Measurements from ENCODE around the gene FPGT. TPM values are rescaled to one million over a fixed set of nuclear protein-coding genes. Genes with fewer than 3 reads are reported as not detected.
A peak's percentile ranks its signal among the peaks of the same experiment; 100 is the strongest.
"Not testable (repeated sequence)": the region's sequence is repeated elsewhere in the genome, so short reads cannot be mapped to it uniquely, and the experiment has no call there.

FPGT gene
- 10.4 and 10.7 TPM in 2 replicates for total RNA-seq
- long read RNA-seq, transcript FPGT-203 (4 exons, 601 nt), result minor isoform, 7 of 79 reads
- long read RNA-seq, transcript FPGT-202 (4 exons, 3,254 nt), result major isoform, 65 of 79 reads
- long read RNA-seq, partial matches to known transcripts, result 2 of 79 reads
- long read RNA-seq, other reads (novel, unspliced or antisense), result 3 of 79 reads

GRCh38 chr1:74197657-74198552 lies at the start of gene FPGT, which contains the start of gene LRRIQ3:
Gene FPGT (plus strand): TSS chr1:74198242. CDS start chr1:74198279, 37 bp downstream.
Gene LRRIQ3 (minus strand): TSS chr1:74198176. CDS start chr1:74183684, 14,492 bp downstream.
- Mint-ChIP-seq H3K36me3 (ENCODE audit: unreplicated experiment) (peaks cover 5% of the 10 kb centered on the region), H3K4me3 (ENCODE audit: unreplicated experiment) (peak within 1 kb of the TSS; percentile 84), H3K27ac (ENCODE audit: unreplicated experiment) (peak within 1 kb of the TSS; percentile 96), H3K4me1 (ENCODE audit: unreplicated experiment) (peaks cover 13% of the 10 kb centered on the region), H3K27me3 (ENCODE audit: unreplicated experiment) (no peaks in the 10 kb centered on the region), H3K9me3 (ENCODE audit: unreplicated experiment) (no peaks in the 10 kb centered on the region)
- peak; percentile 98 for DNase-seq (ENCODE audit: extremely low spot score, unreplicated experiment)
- TF ChIP-seq CTCF (IDR thresholded peaks at IDR 0.05), result no peak

- no peak overlapping the region for H3K4me3 Mint-ChIP-seq (ENCODE audit: unreplicated experiment)
- no peak for TF ChIP-seq CTCF (IDR thresholded peaks at IDR 0.05)
- no peaks in the 10 kb centered on the region for H3K4me1 Mint-ChIP-seq (ENCODE audit: unreplicated experiment)
- H3K27me3 Mint-ChIP-seq (ENCODE audit: unreplicated experiment), result no peaks in the 10 kb centered on the region
- no peak for DNase-seq (ENCODE audit: extremely low spot score, unreplicated experiment)
- no peaks in the 10 kb centered on the region for H3K9me3 Mint-ChIP-seq (ENCODE audit: unreplicated experiment)
- H3K27ac Mint-ChIP-seq (ENCODE audit: unreplicated experiment), result no peak overlapping the region
- H3K36me3 Mint-ChIP-seq (ENCODE audit: unreplicated experiment), result no peaks in the 10 kb centered on the region
These were observed 38.0 kb upstream of the FPGT start for GRCh38 chr1:74160046-74160445.

- Mint-ChIP-seq H3K27me3 (ENCODE audit: unreplicated experiment) (no peaks in the 10 kb centered on the region), H3K27ac (ENCODE audit: unreplicated experiment) (no peak overlapping the region), H3K4me1 (ENCODE audit: unreplicated experiment) (no peaks in the 10 kb centered on the region), H3K36me3 (ENCODE audit: unreplicated experiment) (no peaks in the 10 kb centered on the region), H3K4me3 (ENCODE audit: unreplicated experiment) (no peak overlapping the region), H3K9me3 (ENCODE audit: unreplicated experiment) (no peaks in the 10 kb centered on the region)
- no peak for DNase-seq (ENCODE audit: extremely low spot score, unreplicated experiment)
- TF ChIP-seq CTCF (IDR thresholded peaks at IDR 0.05), result no peak
These were observed 36.5 kb upstream of the FPGT start for GRCh38 chr1:74161497-74161896.

- no peaks in the 10 kb centered on the region for H3K9me3 Mint-ChIP-seq (ENCODE audit: unreplicated experiment)
- DNase-seq (ENCODE audit: extremely low spot score, unreplicated experiment), result no peak
- no peak for TF ChIP-seq CTCF (IDR thresholded peaks at IDR 0.05)
- H3K4me3 Mint-ChIP-seq (ENCODE audit: unreplicated experiment), result no peak overlapping the region
- no peak overlapping the region for H3K27ac Mint-ChIP-seq (ENCODE audit: unreplicated experiment)
- H3K4me1 Mint-ChIP-seq (ENCODE audit: unreplicated experiment), result no peaks in the 10 kb centered on the region
- H3K27me3 Mint-ChIP-seq (ENCODE audit: unreplicated experiment), result no peaks in the 10 kb centered on the region
- no peaks in the 10 kb centered on the region for H3K36me3 Mint-ChIP-seq (ENCODE audit: unreplicated experiment)
These were observed 35.7 kb upstream of the FPGT start for GRCh38 chr1:74162333-74162732.

GRCh38 chr1:74174423-74174822 lies 23.6 kb upstream of the FPGT start:
- DNase-seq (ENCODE audit: extremely low spot score, unreplicated experiment); H3K27ac Mint-ChIP-seq (ENCODE audit: unreplicated experiment); H3K9me3 Mint-ChIP-seq (ENCODE audit: unreplicated experiment); H3K4me3 Mint-ChIP-seq (ENCODE audit: unreplicated experiment); H3K36me3 Mint-ChIP-seq (ENCODE audit: unreplicated experiment); H3K4me1 Mint-ChIP-seq (ENCODE audit: unreplicated experiment); H3K27me3 Mint-ChIP-seq (ENCODE audit: unreplicated experiment): not testable (repeated sequence)

All from osteocyte (in vitro differentiated cells).